Neural progenitor cell (in vitro differentiated cells): ENCODE results near the gene FBXW8. TPM values are rescaled to one million over a fixed set of nuclear protein-coding genes. Genes with fewer than 3 reads are reported as not detected.

Source experiments
- DNase-seq: peaks from one replicate; pipeline ENCODE4 v3.0.0-alpha.2; 2016; ENCODE audit warnings: low spot score
- H2AFZ ChIP-seq: fragments of 200-600 bp; sonication (generic); replicated peaks from 2 replicates; pipeline ENCODE4 v1.6.1; 2016; ENCODE audit warnings: antibody characterized with exemption
- H3F3A ChIP-seq: fragments of 200-600 bp; sonication (generic); 2 replicates; pipeline ENCODE4 v1.6.1; 2016; ENCODE audit warnings: antibody characterized with exemption, low read depth
- H3K27ac ChIP-seq: fragments of 200-600 bp; sonication (generic); 2 replicates; pipeline ENCODE4 v1.5.1; 2016; ENCODE audit warnings: mild to moderate bottlenecking
- H3K27me3 ChIP-seq: fragments of 200-600 bp; sonication (generic); 2 replicates; pipeline ENCODE4 v1.6.1; 2016; ENCODE audit warnings: mild to moderate bottlenecking, moderate library complexity
- H3K36me3 ChIP-seq: fragments of 200-600 bp; sonication (generic); 2 replicates; pipeline ENCODE4 v1.5.1; 2016
- H3K4me1 ChIP-seq: fragments of 200-600 bp; sonication (generic); 2 replicates; pipeline ENCODE4 v1.6.1; 2016; ENCODE audit warnings: mixed run types
- H3K4me2 ChIP-seq: fragments of 200-600 bp; sonication (generic); 2 replicates; pipeline ENCODE4 v1.6.1; 2016
- H3K4me3 ChIP-seq: fragments of 200-600 bp; sonication (generic); 2 replicates; pipeline ENCODE4 v1.5.1; 2016
- H3K79me2 ChIP-seq: fragments of 200-600 bp; sonication (generic); 2 replicates; pipeline ENCODE4 v1.6.1; 2016; ENCODE audit warnings: low read depth
- H3K9ac ChIP-seq: fragments of 200-600 bp; sonication (generic); 2 replicates; pipeline ENCODE4 v1.6.1; 2016
- H3K9me3 ChIP-seq: fragments of 200-600 bp; sonication (generic); 2 replicates; pipeline ENCODE4 v1.5.1; 2016; ENCODE audit warnings: low read depth
- H4K20me1 ChIP-seq: fragments of 200-600 bp; sonication (generic); 2 replicates; pipeline ENCODE4 v1.6.1; 2016; ENCODE audit warnings: low read depth
- H3K27ac Mint-ChIP-seq: 3 replicates; pipeline ENCODE4 v1.8.0; 2021; ENCODE audit warnings: mixed read lengths
- H3K27me3 Mint-ChIP-seq: 2 replicates; pipeline ENCODE4 v1.8.0; 2022; ENCODE audit warnings: low read depth, mild to moderate bottlenecking, inconsistent platforms, moderate library complexity, mixed read lengths; ENCODE audit not compliant: insufficient read depth
- H3K36me3 Mint-ChIP-seq: 3 replicates; pipeline ENCODE4 v1.8.0; 2021; ENCODE audit warnings: mixed read lengths
- H3K4me1 Mint-ChIP-seq: 3 replicates; pipeline ENCODE4 v1.8.0; 2021; ENCODE audit warnings: mixed read lengths
- H3K4me3 Mint-ChIP-seq: 3 replicates; pipeline ENCODE4 v1.8.0; 2021; ENCODE audit warnings: mild to moderate bottlenecking, moderate library complexity, mixed read lengths
- H3K9me3 Mint-ChIP-seq: 3 replicates; pipeline ENCODE4 v1.8.0; 2020; ENCODE audit warnings: mixed read lengths
- CTCF ChIP-seq: fragments of 200-600 bp; sonication (generic); IDR thresholded peaks from 2 replicates; pipeline ENCODE4 v1.5.1; 2017; ENCODE audit warnings: antibody characterized with exemption, mild to moderate bottlenecking
- EZH2 ChIP-seq: fragments of 200-600 bp; sonication (generic); IDR thresholded peaks from 2 replicates; pipeline ENCODE4 v1.6.1; 2017; ENCODE audit warnings: antibody characterized with exemption, mild to moderate bottlenecking, moderate library complexity
- EZH2phosphoT487 ChIP-seq: fragments of 200-600 bp; sonication (generic); IDR thresholded peaks from 2 replicates; pipeline ENCODE4 v1.6.1; 2017; ENCODE audit warnings: antibody characterized with exemption
- total RNA-seq: library from RNA; depleted of rRNA; stranded (reverse); fragments of >200 nt; gene quantifications from 2 replicates; pipeline ENCODE4 v1.2.3, GENCODE V29; 2015; ENCODE audit warnings: low replicate concordance

FBXW8 gene
- total RNA-seq, 1 donor from 2014 or later: 20.7 TPM

GRCh38 chr12:116918464-116918863 lies 7.7 kb downstream of the FBXW8 start:
- Mint-ChIP-seq H3K9me3 (no peaks in the 10 kb centered on the region), H3K36me3 (peaks cover 13% of the 10 kb centered on the region), H3K4me1 (peaks cover 9% of the 10 kb centered on the region), H3K27ac (no peak overlapping the region), H3K4me3 (no peak overlapping the region), H3K27me3 (no peaks in the 10 kb centered on the region)
- no peaks in the 10 kb centered on the region for H3K27me3 ChIP-seq
- no peak overlapping the region for H3K4me3 ChIP-seq
- no peaks in the 10 kb centered on the region for H3F3A ChIP-seq
- no peak for DNase-seq
- H4K20me1 ChIP-seq: peaks cover 60% of the 10 kb centered on the region
- no peak overlapping the region for H2AFZ ChIP-seq
- no peak overlapping the region for H3K4me2 ChIP-seq
- no peak overlapping the region for H3K27ac ChIP-seq
- H3K9ac ChIP-seq: no peak overlapping the region
- no peaks in the 10 kb centered on the region for H3K36me3 ChIP-seq
- H3K9me3 ChIP-seq: no peaks in the 10 kb centered on the region
- TF ChIP-seq EZH2phosphoT487 (no peak), EZH2 (no peak), CTCF (no peak)
- peaks cover 63% of the 10 kb centered on the region for H3K79me2 ChIP-seq
- no peaks in the 10 kb centered on the region for H3K4me1 ChIP-seq

- TF ChIP-seq CTCF: no peak
- no peak for TF ChIP-seq EZH2
- TF ChIP-seq EZH2phosphoT487: no peak
- Histone ChIP-seq H3K4me3 (no peak overlapping the region), H3K36me3 (no peaks in the 10 kb centered on the region), H3K27me3 (no peaks in the 10 kb centered on the region), H4K20me1 (peaks cover 53% of the 10 kb centered on the region), H3K4me2 (no peak overlapping the region), H3K79me2 (peaks cover 62% of the 10 kb centered on the region), H2AFZ (no peak overlapping the region), H3F3A (no peaks in the 10 kb centered on the region), H3K9ac (no peak overlapping the region), H3K27ac (no peak overlapping the region), H3K9me3 (no peaks in the 10 kb centered on the region), H3K4me1 (no peaks in the 10 kb centered on the region)
- Mint-ChIP-seq H3K27me3 (peaks cover 2% of the 10 kb centered on the region), H3K4me1 (peaks cover 9% of the 10 kb centered on the region), H3K36me3 (peaks cover 13% of the 10 kb centered on the region), H3K4me3 (no peak overlapping the region), H3K27ac (no peak overlapping the region), H3K9me3 (no peaks in the 10 kb centered on the region)
- DNase-seq: no peak
Observed at GRCh38 chr12:116919247-116919661, 8.5 kb downstream of the FBXW8 start.

- peaks cover 55% of the 10 kb centered on the region for H4K20me1 ChIP-seq
- TF ChIP-seq EZH2phosphoT487 (no peak), EZH2 (no peak), CTCF (no peak)
- no peak overlapping the region for H3K9ac ChIP-seq
- no peak for DNase-seq
- no peak overlapping the region for H3K27ac ChIP-seq
- no peak overlapping the region for H3K4me2 ChIP-seq
- no peak overlapping the region for H3K4me3 Mint-ChIP-seq
- H3K36me3 Mint-ChIP-seq: peaks cover 14% of the 10 kb centered on the region
- no peaks in the 10 kb centered on the region for H3K9me3 ChIP-seq
- no peak overlapping the region for H2AFZ ChIP-seq
- H3K79me2 ChIP-seq: peaks cover 62% of the 10 kb centered on the region
- H3K4me1 Mint-ChIP-seq: peaks cover 8% of the 10 kb centered on the region
- H3K27ac Mint-ChIP-seq: no peak overlapping the region
- H3K4me1 ChIP-seq: peaks cover 1% of the 10 kb centered on the region
- H3K27me3 ChIP-seq: no peaks in the 10 kb centered on the region
- no peak overlapping the region for H3K4me3 ChIP-seq
- peaks cover 2% of the 10 kb centered on the region for H3K27me3 Mint-ChIP-seq
- no peaks in the 10 kb centered on the region for H3F3A ChIP-seq
- H3K36me3 ChIP-seq: no peaks in the 10 kb centered on the region
- H3K9me3 Mint-ChIP-seq: no peaks in the 10 kb centered on the region
Observed at GRCh38 chr12:116919706-116920485, 9.1 kb downstream of the FBXW8 start.
